ENCODE data around the gene NOXA1.

The NOXA1 gene

DNA sequence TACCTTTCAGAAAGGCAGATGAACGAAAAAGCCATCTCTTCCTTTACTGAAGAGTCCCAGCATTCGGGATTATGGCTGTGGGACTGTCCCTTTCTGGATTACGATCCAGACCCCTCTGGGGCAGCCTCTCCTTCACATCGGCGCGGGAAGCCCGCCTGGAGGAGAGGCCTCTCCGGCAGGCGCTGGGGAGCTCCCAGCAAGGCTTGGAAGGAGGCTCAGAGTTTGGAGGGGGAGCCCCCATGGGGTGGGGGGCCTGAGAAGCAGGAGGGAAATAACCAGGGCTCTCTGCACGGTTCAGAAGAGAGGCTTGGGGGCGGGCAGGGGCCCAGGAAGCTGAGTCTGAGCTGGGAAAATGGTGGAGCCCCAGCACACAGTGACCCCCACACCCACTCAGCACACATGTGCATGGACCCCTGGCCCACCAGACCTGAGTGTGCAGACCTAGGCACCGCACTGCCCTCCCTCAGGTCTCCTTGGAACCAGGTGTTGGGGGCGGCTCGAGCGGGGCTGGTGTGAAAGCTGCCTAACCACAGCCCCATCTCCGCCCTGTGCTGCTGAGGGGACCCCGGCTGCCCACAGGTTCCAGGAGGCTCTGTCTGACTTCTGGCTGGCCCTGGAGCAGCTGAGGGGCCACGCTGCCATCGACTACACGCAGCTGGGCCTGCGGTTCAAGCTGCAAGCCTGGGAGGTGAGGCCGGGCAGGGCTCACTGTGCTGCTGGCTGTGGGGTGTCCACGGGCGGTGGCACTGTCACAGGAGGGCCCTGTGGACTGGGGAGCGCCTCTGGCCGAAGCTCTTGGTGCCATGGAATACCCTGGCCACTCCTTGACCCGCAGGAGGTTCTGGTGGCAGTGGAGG lies 4.5 kb downstream of the NOXA1 start:
- DNase-seq (ENCODE audit: low spot score) = no peak

DNA sequence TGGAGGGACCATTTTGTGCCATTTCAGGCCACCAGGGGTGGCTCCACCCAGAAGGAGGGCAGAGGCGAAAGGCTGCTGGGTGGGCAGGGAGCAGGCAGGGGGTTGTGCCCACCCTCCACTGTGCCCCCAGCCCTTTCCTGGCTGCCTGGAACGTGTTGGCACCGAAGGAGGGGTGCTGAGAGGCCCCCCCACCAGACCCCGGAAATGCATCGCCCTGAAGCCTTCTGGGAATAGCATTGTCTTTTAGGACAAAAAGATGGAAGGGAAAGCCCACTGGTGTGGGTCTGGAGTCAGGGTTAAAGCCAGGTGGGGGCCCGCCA lies 5.1 kb downstream of the NOXA1 start:
- DNase-seq (ENCODE audit: low spot score) = no peak

DNA sequence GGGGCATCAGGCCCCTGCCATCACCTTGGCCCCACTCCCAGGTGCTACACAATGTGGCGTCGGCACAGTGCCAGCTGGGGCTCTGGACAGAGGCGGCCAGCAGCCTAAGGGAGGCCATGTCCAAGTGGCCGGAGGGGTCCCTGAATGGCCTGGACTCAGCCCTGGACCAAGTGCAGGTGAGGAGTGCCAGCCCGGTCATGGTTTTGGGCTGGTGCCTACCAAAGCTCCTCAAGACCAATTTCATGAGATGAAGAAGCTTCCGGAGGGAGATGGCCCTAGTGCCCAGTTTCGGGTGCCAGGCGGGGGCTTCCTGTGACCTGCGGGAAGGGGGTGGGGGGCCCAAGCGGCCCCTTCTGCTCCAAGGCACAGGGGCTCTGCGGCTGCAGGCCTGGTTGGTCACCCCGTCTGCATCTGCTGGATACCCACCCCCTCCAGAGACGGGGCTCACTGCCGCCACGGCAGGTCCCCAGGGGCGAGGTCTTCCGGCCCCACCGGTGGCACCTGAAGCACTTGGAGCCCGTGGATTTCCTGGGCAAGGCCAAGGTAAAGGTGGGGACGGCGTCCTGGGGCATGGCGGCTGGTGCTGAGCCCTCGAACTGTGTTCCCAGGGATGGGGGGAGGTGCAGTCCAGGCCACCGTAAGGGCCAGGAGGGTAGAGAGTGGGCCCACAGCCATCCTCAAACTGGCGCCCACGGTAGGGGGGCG lies 5.8 kb downstream of the NOXA1 start:
- no peak for DNase-seq (ENCODE audit: low spot score)

DNA sequence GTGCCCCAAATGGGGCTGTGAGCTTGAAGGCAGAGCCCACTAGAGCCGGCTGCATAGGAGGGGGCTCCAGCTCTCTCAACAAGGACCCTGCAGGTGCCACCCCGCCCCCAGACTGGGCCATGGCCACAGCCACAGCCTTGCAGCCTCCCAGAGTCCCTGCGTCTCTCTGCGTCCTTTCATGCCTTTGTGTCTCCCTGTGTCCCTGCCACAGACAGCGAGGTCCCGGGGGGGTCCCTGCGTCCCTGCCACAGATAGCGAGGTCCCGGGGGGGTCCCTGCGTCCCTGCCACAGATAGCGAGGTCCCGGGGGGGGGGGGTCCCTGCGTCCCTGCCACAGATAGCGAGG lies 6.3 kb downstream of the NOXA1 start:
- DNase-seq (ENCODE audit: low spot score) = no peak

DNA sequence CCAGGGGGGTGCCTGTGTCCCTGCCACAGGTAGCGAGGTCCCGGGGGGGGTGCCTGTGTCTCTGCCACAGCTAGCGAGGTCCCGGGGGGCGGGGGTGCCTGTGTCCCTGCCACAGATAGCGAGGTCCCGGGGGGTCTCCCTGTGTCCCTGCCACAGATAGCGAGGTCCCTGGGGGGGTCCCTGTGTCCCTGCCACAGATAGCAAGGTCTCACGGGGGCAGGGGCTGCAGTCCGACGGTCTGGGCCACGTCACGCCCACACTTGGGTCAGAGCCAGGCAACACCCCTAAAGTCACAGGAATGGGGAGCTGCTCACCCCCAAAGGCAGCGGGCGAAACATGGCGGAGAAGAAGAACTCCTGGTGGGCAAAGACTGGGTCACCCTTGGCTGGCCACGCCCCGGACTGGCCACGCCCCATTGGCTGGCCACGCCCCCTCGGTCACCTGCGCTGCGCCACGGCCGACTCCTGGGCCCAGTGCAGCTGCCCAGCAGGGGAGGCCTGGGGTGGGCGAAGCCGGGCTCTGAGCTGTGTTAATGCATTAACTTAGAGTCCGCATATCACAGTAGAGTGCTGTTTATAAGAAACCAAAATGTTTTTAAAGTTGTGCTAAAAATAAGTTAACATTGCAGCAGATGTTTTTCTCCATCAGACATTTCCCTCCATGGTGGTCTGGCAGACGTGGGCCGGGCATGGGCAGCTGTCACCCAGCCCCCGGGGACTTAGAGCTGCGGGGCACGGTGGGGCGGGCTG lies 7.0 kb downstream of the NOXA1 start:
- no peak for DNase-seq (ENCODE audit: low spot score)

DNA sequence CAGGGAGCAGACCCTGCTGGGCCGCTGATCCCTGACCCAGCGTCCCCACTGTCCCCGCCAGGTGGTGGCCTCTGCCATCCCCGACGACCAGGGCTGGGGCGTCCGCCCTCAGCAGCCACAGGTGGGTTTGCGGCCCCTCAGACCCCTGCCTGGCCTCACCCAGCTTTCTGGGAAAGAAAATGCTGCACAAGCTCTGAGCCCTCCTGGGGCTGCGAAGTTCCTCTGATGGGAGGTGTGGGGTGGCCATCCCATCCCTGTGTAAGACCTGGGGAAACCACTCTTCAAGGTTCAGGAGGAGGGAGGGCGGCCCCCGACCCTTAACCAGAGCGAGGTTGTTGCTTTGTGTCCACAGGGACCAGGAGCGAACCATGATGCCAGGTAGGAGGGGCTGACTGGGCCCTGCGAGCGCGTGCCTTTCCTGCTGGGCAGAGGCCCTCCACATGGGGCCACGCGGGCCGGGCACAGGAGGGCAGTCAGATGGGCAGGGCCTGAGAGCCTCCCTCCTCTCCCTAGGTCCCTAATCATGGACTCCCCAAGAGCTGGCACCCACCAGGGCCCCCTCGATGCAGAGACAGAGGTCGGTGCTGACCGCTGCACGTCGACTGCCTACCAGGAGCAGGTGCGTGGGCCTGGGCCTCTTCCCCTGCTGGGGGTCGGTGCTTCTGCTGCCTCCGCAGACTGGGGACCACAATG lies 7.7 kb downstream of the NOXA1 start:
- DNase-seq (ENCODE audit: low spot score) = no peak

DNA sequence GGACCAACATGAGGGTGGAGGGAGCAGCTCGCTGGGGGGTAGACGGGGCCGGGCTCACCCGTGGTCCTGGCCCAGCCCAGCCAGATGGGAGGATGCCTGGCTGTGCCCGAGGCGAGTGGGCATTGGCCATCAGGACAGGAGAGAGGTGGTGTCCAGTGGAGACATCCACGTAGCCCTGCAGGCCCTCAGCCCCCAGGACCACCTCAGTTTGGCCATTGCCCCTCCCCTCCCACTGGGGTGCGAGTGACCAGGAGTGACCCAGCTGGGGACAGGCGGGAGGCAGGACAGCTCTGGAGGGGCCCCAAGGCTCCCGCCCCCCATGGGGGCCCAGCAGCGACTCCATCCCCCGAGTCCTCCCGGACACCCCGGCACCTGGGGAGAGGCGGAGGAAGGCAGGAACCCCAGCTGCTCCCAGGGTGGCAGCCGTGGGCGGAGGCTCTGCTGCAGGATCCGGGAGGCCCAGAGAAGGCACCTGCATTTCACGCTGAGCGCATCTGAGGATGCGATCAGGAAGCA lies 8.3 kb downstream of the NOXA1 start:
- DNase-seq (ENCODE audit: low spot score) = no peak

DNA sequence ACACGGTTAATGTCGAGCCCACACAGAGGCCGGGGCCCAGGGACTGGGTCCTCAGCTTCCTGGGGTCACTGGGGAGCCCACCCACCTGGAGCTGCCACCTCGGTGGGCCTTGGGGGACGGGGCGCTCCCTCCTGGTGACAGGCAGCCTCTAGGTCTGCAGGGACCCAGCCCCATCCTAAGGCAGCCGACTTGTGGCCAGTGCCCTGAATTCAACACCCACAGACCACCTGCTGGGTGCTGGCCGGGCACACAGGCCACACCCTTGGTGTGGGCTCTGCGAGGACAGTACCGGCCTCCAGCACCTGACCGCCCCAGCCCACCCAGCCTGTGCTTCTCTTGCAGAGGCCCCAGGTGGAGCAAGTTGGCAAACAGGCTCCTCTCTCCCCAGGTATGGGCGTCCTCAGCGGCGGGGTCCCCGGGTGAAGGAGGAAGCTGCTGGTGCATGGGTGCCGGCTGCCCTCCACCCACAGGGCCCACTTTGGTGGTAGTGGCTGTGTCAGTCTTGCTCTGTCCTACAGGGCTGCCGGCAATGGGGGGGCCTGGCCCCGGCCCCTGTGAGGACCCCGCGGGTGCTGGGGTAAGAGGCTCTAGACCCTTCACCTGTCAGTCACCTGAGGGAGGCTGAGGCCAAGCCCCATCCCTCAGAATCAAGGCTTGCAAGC lies 9.6 kb downstream of the NOXA1 start:
- DNase-seq (ENCODE audit: low spot score) = no peak

DNA sequence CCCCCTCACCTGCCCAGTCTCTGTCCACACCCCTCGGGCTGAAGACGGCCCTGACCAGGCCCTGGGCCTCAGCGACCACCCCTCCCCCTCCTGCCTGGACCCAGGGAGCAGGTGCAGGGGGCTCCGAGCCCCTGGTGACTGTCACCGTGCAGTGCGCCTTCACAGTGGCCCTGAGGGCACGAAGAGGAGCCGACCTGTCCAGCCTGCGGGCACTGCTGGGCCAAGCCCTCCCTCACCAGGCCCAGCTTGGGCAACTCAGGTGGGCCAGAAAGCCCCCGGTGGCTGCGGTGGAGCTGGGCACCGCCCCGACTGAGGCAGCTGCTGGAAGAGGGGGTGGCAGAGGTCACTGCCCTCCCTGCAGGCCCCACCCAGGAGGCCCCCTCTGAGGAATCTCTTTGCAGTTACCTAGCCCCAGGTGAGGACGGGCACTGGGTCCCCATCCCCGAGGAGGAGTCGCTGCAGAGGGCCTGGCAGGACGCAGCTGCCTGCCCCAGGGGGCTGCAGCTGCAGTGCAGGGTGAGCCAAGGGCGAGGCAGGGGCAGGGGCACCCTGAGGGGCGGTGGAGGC lies 10.2 kb downstream of the NOXA1 start:
- DNase-seq (ENCODE audit: low spot score) = no peak

DNA sequence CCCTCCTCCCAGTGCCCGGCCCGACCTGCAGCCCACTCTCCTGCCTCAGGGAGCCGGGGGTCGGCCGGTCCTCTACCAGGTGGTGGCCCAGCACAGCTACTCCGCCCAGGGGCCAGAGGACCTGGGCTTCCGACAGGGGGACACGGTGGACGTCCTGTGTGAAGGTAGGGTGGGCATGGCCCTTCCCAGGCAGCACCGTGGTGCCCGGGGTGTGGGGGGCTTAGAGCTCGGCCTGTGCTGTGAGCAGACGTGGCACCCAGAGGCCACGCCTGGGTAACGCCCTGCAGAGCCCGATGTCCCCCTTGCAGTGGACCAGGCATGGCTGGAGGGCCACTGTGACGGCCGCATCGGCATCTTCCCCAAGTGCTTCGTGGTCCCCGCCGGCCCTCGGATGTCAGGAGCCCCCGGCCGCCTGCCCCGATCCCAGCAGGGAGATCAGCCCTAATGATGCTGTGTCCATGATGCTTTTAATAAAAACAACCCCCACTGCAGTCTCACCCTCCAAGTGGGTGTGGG lies 10.8 kb downstream of the NOXA1 start:
- DNase-seq (ENCODE audit: low spot score) = no peak

DNA sequence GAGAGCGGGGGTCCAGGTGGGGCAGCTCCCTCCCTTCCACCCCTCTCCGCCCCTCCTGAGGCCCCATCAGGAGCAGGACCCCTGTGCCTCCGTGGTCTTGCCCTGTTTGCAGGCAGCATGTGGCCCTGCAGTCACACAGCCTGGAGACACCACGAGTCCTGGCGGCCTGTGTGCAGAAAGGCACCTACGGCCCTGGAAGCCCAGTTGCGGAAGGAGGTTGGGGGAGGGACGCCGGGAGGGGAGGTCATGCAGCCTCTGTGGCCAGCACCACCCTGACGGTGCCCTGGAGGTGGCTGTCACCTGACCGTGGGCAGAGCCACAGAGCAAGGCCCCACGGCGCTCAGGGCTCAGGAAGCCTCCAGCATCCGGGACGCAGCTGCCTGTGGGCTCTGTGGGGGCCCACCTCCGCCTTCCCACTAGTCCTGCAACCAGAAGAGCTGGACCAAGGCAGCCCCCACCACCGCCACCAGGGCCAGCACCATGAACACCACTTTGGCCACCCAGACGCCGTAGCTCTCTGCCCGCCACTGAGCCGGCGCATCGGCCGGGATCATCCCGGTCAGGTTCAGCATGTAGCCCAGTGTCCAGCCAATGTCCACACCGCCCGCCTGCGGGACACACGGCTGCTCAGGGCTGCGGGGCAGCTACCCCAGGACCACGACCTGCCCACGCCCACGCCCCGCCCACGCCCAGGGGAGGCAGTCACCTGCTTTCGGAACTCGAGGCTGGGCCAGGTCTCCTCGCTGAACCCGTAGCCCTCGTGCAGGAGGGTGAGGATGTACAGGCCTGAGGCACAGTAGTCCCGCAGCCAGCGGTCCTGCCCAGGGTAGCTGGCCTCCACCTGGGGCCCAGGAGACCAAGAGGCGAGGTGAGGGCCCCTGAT lies 11.5 kb downstream of the NOXA1 start:
- DNase-seq (ENCODE audit: low spot score) = no peak

DNA sequence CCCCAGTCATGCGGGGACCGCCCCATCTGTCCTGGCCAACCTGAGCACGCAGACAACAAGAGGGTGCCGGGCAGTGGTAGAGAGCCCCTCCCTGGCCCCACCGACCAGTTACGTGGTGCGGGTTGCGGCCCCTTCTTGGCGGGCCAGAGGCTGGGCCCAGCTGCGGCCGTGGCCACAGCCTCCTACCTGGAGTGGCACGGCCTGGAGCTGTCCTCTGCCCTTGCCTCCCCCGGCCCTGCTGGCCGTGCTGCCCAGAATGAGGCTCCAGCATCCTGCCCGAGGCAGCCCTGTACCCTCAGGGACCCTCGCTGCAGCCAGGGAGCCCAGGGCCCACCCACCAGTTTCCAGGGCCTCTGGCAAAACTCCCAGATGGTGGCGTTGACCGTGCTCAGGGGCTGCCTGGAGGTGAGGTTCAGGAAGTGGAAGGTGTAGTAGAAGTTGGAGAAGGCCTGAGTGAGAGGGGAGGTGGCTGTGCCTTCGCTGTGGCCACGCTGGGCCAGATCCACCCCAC lies 12.2 kb downstream of the NOXA1 start:
- no peak for DNase-seq (ENCODE audit: low spot score)

DNA sequence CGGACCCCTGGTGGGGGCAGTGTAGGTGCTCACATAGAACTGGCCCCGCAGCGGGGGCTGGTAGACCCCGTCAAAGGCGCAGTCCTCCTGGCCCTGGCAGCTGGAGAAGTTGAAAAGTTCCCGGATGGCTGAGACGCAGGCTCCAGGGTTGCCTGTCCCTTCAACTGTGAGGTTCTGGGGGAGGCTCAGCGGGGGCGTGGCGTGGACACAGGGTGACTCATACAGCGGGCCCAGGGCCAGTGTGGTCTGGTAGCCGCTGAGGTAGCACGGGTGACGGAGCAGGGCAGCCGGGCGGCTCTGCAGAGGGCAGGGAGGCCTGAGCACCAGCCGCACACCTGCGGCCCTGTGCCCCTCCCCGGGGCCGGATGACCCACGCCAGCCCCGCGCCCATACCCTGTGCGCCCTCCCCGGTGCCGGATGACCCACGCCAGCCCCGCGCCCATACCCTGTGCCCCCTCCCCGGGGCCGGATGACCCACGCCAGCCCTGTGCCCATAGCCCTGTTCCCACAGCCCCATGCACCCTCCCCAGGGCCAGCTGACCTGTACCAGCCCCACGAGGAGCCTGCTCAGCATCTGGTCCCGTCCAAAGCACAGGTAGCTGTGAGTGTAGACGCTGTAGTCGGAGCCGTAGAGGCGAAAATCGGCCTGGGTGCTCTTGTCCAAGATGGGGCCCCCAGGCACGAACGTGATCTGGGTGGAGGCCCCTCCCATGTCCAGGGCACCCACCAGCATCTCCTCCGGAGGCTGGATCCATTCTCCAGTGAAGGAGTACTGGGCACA lies 13.0 kb downstream of the NOXA1 start:
- no peak for DNase-seq (ENCODE audit: low spot score)

DNA sequence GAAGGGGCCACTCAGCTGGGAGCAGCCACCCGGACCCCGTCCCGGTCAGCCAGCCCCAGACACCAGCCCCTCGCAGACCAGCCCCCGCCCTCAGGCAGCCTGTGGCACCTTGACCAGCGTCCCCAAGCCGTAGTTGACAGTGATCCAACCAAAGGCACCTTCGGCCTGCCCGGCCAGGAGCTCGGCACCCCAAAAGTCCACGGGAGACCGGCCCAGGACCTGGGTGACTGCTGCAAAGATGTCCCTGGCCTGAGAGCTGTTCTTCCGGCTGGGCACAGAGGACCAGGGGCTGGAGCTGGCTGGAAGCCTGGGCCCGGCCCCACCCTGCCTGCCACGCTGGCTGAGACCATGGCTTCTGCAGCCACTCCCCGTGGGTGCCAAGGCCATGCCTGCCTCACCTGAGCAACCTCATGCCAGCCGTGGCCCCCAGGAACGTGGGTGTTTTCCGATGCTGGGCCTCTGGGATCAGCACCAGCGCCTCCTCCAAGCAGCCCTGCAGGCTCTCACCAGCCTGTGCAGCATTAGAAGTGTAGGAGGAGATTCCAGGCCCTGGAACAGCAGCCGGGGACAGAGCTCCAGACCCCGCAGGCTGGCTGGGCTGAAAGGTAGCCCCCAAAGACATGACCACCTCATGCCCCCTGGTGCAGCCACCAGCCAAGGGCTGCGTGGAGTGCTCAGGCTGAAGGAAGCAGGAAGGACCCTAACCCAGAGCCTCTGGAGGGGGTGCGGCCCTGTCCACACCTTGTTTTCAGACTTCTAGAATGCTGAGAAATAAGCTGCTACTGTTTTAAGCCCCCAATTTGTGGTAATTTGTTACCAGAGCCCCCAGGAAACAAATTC lies 13.8 kb downstream of the NOXA1 start:
- no peak for DNase-seq (ENCODE audit: low spot score)

DNA sequence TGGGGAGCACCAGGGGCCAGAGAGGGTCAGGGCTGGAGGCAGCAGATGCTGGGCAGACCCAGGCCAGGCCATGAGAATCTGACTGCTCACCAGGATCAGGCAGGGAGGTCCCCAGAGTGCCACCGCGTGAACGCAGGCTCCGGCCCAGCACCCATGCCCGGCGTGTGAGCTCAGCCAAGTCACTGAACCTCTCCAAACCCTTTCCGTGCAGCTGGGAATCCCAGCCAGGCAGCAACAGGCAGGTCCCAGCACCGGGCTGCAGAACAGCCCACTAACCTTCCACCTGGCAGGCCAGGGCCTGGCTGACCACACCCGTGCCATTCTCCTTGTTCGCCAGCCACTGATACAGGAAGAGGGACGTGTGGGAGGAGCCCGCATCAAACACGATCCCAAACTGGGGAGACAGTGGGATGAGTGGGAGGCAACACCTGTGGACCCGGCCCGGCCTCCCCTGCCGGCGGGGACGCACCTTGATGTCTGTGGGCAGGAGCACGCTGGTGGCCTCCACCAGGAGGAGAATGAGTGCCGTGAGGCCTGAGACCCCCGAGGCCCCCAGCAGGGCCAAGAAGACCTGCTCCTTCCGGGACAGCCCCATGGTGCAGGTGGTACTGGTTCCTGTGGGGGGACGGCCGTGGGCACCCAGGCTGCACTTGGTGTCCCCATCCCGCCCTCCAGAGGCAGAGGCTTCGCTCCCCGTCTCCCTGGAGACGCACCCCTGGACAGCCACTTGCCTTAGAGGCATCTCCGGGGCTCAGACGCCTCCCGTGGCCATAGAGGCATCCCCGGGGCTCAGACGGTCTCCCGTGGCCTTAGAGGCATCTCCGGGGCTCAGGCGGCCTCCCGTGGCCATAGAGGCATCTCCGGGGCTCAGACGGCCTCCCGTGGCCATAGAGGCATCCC lies 14.7 kb downstream of the NOXA1 start:
- DNase-seq (ENCODE audit: low spot score) = no peak

DNA sequence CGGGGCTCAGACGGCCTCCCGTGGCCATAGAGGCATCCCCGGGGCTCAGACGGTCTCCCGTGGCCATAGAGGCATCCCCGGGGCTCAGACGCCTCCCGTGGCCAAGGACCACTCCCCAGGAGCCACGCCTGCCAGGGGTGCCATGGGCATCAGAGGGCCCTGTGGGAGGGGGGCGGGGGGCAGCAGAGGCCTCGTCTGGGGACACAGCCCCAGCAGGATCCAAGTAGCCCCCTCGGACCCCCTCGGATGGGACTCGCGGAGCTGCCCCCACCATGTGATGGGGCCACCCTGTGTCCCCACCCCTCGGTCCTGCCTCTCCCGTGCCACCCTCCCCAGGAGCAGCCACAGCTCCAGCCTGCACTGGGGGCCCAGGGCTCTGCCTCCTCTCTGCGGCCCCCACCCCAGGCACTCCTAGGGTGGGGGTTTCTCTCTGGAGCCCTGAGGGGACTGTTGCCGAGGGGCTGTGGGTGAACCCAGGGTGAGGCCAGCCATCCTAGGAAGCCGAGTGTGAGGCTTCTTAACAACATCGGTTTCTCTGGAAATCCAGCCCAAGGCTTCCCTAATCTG lies 15.5 kb downstream of the NOXA1 start:
- DNase-seq (ENCODE audit: low spot score) = no peak

Measured in activated CD4-positive, alpha-beta T cell treated with anti-CD3 and anti-CD28 coated beads, Interleukin-2, Interleukin-4, amounts not matched to agents 100 ng/mL and 50 ng/mL, durations not matched to agents 16 hours and 8 hours (primary cell).